IPS-18a (cell line): Measurements from ENCODE around the gene IMPDH2.
A peak's percentile ranks its signal among the peaks of the same experiment; 100 is the strongest.

ENCODE experiments used
- H3K27ac ChIP-seq: one replicate; pipeline ENCODE4 v1.5.1; 2013; ENCODE audit warnings: low read length
- H3K27me3 ChIP-seq: one replicate; pipeline ENCODE4 v1.6.1; 2013; ENCODE audit warnings: mild to moderate bottlenecking, low read length; ENCODE audit not compliant: control insufficient read depth, insufficient read depth
- H3K36me3 ChIP-seq: one replicate; pipeline ENCODE4 v1.6.1; 2013; ENCODE audit warnings: low read depth, low read length; ENCODE audit not compliant: control insufficient read depth
- H3K4me1 ChIP-seq: one replicate; pipeline ENCODE4 v1.6.1; 2013; ENCODE audit warnings: low read depth, low read length; ENCODE audit not compliant: control insufficient read depth
- H3K4me3 ChIP-seq: one replicate; pipeline ENCODE4 v1.5.1; 2013; ENCODE audit warnings: low read length
- H3K9ac ChIP-seq: one replicate; pipeline ENCODE4 v1.6.1; 2013; ENCODE audit warnings: mild to moderate bottlenecking, low read length, moderate library complexity
- H3K9me3 ChIP-seq: one replicate; pipeline ENCODE4 v1.6.1; 2013; ENCODE audit warnings: low read depth, low read length; ENCODE audit not compliant: control insufficient read depth

IMPDH2 gene

DNA sequence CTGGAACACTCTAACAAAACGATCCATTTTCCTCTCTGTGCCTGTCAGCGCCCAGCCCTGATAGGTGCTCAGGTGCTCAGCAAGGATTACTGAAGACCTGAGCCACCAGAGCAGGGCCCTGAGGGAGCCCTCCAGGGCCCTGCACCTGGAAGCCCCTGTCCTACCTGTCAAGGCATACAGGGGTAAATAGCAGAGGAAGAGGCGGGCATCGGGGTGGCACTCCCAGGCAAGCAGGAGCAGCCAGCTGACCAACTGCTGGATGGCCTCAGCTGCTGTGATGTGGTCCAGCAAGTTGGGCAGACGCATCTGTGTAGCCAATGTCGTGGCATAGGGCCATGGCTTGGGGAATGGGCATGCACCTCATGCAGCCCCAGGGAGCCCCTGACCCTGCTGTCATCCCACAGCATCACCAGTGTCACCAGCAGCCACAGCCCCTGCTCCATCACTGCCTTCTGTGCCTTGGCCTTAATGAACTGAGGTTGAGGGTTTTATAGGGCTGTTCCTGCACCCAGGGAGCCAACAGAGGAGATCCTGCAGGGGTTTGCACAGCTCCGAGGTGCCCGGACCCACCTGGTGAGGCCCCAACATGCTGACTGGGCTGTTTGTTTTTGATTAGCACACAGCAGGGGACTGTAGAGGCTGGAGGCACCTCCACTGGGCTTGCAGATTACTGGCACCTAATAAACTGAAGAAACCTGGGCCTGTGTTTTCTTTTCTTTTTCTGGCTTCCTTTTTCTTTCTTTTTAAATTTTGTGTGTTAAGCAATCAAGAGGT lies 29.9 kb downstream of the IMPDH2 start:
- Histone ChIP-seq H3K36me3 (no peaks in the 10 kb centered on the region), H3K27ac (no peak overlapping the region), H3K4me1 (peaks cover 3% of the 10 kb centered on the region), H3K4me3 (no peak overlapping the region), H3K9ac (no peak overlapping the region), H3K27me3 (no peaks in the 10 kb centered on the region), H3K9me3 (no peaks in the 10 kb centered on the region)

DNA sequence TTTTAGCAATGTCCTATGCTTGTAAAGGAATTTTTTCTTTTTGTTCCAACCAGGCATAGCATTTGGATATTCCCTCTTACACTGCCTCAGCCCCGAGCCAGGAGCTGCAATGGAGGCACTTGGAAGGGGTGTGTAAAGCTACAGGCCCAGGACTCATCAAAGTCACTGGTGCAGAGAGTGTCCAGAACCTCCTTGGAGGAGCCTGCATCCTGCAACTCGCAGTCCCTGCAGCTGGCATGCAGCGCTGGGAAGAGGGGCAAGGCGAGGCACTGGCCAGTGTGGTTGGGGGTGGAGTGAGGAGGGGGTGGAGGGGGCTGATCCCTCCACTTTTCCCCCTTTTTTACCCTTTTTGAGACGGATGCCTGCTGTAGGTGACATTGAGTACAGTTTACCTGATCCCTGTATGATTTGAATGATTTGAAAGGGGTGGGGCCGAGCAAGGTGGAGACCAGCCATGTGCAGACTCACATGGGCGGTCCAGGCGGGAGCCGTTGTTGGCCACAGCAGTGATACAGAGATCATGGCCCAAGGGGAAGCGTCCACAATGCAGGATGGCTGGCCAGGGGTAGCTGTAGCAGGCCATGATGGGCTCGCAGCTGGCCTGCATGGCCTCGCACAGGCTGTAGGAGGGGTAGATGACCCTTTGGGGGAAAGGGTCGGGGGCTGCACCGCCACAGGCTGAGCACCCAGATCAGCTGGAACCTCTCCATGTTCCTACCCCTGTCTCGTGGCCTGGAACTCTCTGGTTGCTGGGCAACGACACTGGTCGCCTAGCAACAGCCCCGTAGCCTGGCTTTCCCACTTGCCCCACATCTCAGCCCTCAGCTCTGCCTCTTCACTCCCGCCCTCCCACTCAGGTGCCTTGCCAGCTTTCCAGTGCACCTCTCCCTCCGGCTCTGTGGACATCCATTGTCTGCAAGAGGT lies 31.2 kb downstream of the IMPDH2 start:
- H3K27me3 ChIP-seq: no peaks in the 10 kb centered on the region
- no peak overlapping the region for H3K27ac ChIP-seq
- no peak overlapping the region for H3K4me3 ChIP-seq
- peaks cover 3% of the 10 kb centered on the region for H3K4me1 ChIP-seq
- H3K9ac ChIP-seq: no peak overlapping the region
- H3K36me3 ChIP-seq: no peaks in the 10 kb centered on the region
- no peaks in the 10 kb centered on the region for H3K9me3 ChIP-seq

DNA sequence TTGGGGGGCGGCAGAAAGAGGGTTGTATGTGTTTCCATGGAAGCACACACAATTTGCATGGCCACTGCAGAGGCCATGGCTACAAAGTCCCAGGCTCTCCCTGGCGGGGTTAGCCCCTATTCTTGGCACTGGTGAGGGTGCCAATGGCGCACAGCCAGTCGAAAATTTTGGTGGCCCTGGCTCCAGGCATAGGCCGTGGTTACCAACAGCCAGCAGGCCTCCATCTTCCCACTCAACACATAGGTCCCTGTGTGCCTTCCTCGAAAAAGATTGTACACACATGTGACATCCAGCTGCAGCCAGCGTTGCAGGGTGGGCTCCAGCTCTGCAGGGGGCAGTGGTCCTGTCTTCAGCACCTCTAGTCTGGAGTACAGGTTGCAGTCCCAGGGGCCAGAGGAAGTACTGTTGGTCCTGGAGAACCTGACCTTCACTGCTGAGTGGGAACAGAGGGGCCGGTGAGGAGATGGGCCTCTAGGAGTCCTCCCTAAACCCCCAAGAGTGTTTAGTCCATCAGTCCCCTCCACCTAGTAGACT lies 32.0 kb downstream of the IMPDH2 start:
- no peaks in the 10 kb centered on the region for H3K36me3 ChIP-seq
- H3K4me1 ChIP-seq: peaks cover 3% of the 10 kb centered on the region

DNA sequence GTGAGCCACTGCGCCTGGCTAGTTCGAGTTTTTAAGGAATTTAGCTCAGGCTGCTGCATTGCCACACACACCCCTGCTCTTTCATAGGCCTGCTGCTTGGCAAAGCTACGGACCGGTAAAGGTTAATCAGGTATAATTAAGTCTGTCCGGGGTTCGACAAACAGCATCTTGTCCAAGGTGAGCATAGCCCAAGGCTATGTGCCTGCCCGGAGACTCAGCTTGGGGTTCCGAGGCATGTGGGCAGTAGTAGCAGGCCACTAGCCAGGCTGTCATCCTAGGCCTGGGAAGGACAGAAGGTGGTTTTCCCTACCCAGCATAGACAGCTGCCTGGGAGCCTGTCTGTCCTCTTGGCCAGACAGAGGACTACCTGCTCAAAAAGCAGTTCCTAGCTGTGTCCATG lies 32.6 kb downstream of the IMPDH2 start:
- no peak overlapping the region for H3K9ac ChIP-seq
- no peak overlapping the region for H3K4me3 ChIP-seq
- peaks cover 4% of the 10 kb centered on the region for H3K4me1 ChIP-seq
- H3K36me3 ChIP-seq: no peaks in the 10 kb centered on the region
- H3K9me3 ChIP-seq: no peaks in the 10 kb centered on the region
- no peak overlapping the region for H3K27ac ChIP-seq
- H3K27me3 ChIP-seq: no peaks in the 10 kb centered on the region

More for the DNA sequence above, 32.0 kb downstream of the IMPDH2 start:
- Histone ChIP-seq H3K27ac (no peak overlapping the region), H3K27me3 (no peaks in the 10 kb centered on the region), H3K9ac (no peak overlapping the region), H3K4me3 (no peak overlapping the region), H3K9me3 (no peaks in the 10 kb centered on the region)

DNA sequence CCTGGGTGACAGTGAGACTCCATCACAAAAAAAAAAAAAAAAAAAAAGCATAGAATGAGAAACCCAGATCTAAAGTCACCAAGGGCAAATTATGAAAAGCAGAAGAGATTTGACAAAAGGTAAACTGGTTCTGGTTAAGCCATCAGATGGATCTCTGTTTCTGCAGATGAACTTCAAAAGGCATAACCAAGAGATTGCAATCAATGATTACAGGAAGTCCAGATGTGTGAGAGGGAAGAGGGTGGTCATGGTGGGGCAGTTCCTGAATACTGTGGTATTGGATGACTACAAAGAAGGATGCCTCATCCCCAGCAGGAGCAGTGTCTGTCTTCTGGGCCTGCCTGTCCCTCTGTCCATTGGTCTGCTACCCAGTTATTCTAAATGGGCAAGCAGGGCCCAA lies 35.4 kb downstream of the IMPDH2 start:
- Histone ChIP-seq H3K27ac (no peak overlapping the region), H3K36me3 (no peaks in the 10 kb centered on the region), H3K4me3 (no peak overlapping the region), H3K27me3 (no peaks in the 10 kb centered on the region), H3K9me3 (no peaks in the 10 kb centered on the region), H3K4me1 (peaks cover 13% of the 10 kb centered on the region), H3K9ac (no peak overlapping the region)

DNA sequence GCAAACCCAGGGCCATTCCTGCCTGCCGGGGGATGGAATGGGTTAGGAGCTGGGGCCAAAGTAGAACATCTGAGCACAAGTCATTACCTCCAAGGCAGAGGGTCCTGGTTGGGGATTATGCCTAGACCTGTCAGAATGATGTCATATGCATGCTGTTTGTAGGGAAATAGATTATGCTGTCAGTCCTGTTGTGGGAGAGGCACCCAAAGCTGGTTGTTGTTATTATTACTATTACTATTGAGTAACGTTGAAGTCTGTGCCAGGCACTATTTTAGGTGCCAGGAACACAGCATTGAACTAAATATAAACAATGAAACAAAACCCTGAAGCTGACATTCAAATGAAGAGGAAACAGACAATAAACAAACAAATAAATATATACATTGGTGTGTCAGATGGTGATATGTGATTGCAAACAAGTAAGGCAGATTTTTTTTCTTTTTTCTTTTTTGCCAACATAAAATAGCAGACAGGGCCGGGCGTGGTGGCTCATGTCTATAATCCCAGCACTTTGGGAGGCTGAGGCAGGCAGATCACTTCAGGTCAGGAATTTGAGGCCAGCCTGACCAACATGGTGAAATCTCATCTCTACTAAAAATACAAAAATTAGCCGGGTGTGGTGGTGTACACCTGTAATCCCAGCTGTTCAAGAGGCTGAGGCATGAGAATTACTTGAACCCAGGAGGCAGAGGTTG lies 37.2 kb downstream of the IMPDH2 start:
- Histone ChIP-seq H3K27ac (no peak overlapping the region), H3K36me3 (no peaks in the 10 kb centered on the region), H3K9ac (no peak overlapping the region), H3K27me3 (no peaks in the 10 kb centered on the region), H3K4me1 (peaks cover 13% of the 10 kb centered on the region), H3K9me3 (no peaks in the 10 kb centered on the region), H3K4me3 (peak overlapping the region; percentile 92)

DNA sequence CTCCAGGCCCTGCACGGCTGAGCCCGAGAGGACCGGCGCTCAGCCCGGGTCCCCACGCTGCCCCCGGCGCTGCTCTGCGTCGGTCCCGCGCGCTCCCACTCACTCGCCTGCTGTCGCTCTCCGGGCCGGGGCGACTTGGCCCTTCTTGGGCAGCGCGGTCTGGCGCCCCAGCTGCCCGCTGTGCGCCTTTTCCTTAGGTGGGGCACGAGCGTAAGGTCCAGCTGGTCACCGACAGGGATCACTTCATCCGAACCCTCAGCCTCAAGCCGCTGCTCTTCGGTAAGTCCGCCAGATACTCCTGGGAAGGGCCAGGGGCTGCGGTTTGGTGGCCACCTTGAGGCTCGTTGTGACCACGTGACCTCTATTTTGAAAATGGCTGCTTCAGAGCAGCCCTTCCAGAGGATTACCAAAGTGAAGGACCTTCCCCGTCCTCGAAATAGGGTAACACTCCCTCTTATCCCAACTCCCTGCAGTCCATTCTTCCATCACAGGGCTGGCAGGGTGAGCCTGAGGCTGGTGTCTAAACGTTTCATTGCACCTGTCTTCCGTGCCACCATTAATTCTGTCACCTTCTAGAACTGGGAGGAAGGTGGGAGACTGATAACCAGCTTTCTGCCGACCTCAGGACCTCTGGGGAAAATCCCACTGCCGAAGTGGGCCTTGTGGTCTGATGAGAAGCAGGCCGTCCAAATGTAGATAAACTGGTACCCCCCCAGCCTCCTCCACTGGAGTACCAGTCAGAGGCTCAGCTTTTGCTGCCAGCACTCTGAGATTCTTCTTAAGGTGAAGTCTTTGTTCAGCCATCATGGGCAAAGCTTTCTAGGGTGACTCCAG lies 38.3 kb downstream of the IMPDH2 start:
- H3K36me3 ChIP-seq: peaks cover 10% of the 10 kb centered on the region
- no peaks in the 10 kb centered on the region for H3K9me3 ChIP-seq
- peak overlapping the region; percentile 92 for H3K4me3 ChIP-seq
- H3K9ac ChIP-seq: peak overlapping the region; percentile 77
- peaks cover 13% of the 10 kb centered on the region for H3K4me1 ChIP-seq
- H3K27ac ChIP-seq: peak overlapping the region; percentile 4
- no peaks in the 10 kb centered on the region for H3K27me3 ChIP-seq

DNA sequence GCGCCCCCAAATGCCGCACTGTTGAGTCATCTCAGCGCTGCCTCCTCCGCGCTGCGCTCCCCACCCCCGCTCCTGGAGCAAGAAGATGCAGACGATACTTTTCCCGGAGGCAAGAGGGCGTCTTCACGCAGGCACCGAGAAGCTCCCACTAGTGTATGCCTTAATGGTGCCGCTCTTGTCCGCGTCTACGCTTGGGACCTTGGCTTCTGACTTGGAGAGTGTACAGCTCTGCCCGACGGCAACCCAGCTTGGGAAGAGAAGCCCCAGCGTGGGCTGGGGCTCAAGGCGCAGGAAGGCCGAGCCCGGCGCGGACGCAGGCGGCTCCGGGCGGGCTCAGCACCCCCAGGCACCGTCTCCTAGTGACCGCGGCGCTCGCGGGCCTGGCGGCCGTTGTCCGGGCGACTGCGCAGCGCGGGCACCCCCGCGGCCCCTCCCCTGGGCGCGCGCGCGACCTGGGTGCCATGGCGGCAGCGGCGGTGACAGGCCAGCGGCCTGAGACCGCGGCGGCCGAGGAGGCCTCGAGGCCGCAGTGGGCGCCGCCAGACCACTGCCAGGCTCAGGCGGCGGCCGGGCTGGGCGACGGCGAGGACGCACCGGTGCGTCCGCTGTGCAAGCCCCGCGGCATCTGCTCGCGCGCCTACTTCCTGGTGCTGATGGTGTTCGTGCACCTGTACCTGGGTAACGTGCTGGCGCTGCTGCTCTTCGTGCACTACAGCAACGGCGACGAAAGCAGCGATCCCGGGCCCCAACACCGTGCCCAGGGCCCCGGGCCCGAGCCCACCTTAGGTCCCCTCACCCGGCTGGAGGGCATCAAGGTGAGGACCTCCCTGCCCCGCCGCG lies 39.2 kb downstream of the IMPDH2 start, which contains the start of gene P4HTM:
Gene P4HTM, plus strand, starts transcription at position 446 of the 840 bp plus-strand sequence. Its CDS starts 16 bp downstream, at position 462.
- H3K27me3 ChIP-seq: no peaks in the 10 kb centered on the region
- H3K9me3 ChIP-seq: no peaks in the 10 kb centered on the region
- H3K27ac ChIP-seq: peak within 1 kb of the TSS; percentile 51
- H3K9ac ChIP-seq: peak within 1 kb of the TSS; percentile 77
- H3K4me3 ChIP-seq: peak within 1 kb of the TSS; percentile 92
- peaks cover 14% of the 10 kb centered on the region for H3K36me3 ChIP-seq
- H3K4me1 ChIP-seq: peaks cover 13% of the 10 kb centered on the region

DNA sequence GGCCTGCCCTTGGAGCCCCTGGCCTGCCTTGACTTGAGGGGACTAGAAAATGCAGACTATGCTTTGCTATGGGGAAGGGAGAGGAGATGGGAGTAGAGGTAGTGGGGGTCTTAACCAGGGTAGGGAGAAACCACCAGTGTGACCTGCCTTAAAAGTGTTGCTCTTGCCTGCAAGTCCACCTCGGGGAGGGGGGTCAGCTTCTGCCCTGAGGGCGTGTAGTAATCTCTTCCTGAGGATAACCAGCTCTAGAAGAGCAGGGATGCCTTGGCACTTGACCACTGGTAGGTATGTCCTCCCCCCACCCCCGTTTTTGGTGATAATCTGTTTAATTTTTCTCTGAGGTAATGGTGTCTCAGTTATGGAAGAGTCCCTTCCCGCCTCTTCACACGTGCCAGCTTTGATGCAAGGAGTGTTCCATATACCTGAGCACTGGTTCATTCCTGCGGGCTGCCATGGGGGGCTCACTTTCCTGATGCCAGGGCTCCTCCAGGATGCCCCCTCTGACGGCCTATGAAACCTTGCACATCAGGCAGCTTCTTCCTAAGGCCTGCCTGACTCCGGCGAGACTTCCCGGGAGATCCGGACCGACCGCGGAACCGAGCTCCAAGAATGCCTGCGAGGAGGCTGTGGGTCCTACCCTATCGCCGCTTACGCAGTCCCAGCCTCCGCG lies 39.9 kb downstream of the IMPDH2 start:
- Histone ChIP-seq H3K9me3 (no peaks in the 10 kb centered on the region), H3K36me3 (peaks cover 21% of the 10 kb centered on the region), H3K27ac (peak overlapping the region; percentile 51), H3K4me1 (peaks cover 13% of the 10 kb centered on the region), H3K9ac (peak overlapping the region; percentile 77), H3K4me3 (peak overlapping the region; percentile 92), H3K27me3 (no peaks in the 10 kb centered on the region)
